HepG2 (cell line): ENCODE data around the gene PRR22. TPM values are rescaled to one million over a fixed set of nuclear protein-coding genes. Genes with fewer than 3 reads are reported as not detected.

Source experiments
- KDM3A ChIP-seq: IDR thresholded peaks from 2 replicates; pipeline ENCODE4 v1.6.1; 2018; ENCODE audit warnings: low read depth, missing compliant biosample characterization
- KLF9 ChIP-seq: IDR thresholded peaks from 2 replicates; pipeline ENCODE4 v1.6.1; 2016; ENCODE audit warnings: low read depth
- MIER2 ChIP-seq: IDR thresholded peaks from 2 replicates; pipeline ENCODE4 v1.6.1; 2016; ENCODE audit warnings: missing biosample characterization, missing genetic modification reagents
- NFE2L1 ChIP-seq: sonication (generic); formaldehyde crosslinking; IDR thresholded peaks from 2 replicates; pipeline ENCODE4 v1.4.0; 2020; ENCODE audit warnings: missing genetic modification reagents, mild to moderate bottlenecking, borderline replicate concordance
- NFKB2 ChIP-seq: sonication (generic); formaldehyde crosslinking; IDR thresholded peaks from 2 replicates; pipeline ENCODE4 v1.4.0; 2020; ENCODE audit warnings: missing genetic modification reagents, borderline replicate concordance
- NPAS2 ChIP-seq: sonication (generic); formaldehyde crosslinking; IDR thresholded peaks from 2 replicates; pipeline ENCODE4 v1.8.0; 2022; ENCODE audit warnings: mild to moderate bottlenecking, missing genetic modification reagents, borderline replicate concordance
- PHB2 ChIP-seq: fragments of 450-650 bp; IDR thresholded peaks from 2 replicates; pipeline ENCODE4 v1.6.1; 2018; ENCODE audit not compliant: partially characterized antibody
- POLR2A ChIP-seq, 2 experiments: IDR thresholded peaks; 2 replicates each; pipeline ENCODE4 v1.6.1; 2011; ENCODE audit warnings: low read depth in 2 of 2, low read length in 2 of 2, mild to moderate bottlenecking in 1 of 2, moderate library complexity in 1 of 2; ENCODE audit not compliant: insufficient read depth in 1 of 2
- REST ChIP-seq, 2 experiments: IDR thresholded peaks; 2 replicates each; pipeline ENCODE4 v1.6.1; 2011 to 2012; ENCODE audit warnings: low read length in 2 of 2, borderline replicate concordance in 1 of 2, low read depth in 1 of 2, mild to moderate bottlenecking in 1 of 2, moderate library complexity in 1 of 2
- U2AF1 ChIP-seq: fragments of 200-400 bp; formaldehyde crosslinking; optimal IDR thresholded peaks from 2 replicates; pipeline ENCODE3; 2017; ENCODE audit warnings: mild to moderate bottlenecking, low read depth, low read length
- ZBTB42 ChIP-seq: sonication (generic); formaldehyde crosslinking; IDR thresholded peaks from 2 replicates; pipeline ENCODE4 v1.5.0; 2020; ENCODE audit warnings: mild to moderate bottlenecking, missing genetic modification reagents
- ZMYM3 ChIP-seq: sonication (generic); formaldehyde crosslinking; IDR thresholded peaks from 2 replicates; pipeline ENCODE4 v1.5.1; 2020; ENCODE audit warnings: mild to moderate bottlenecking, missing genetic modification reagents
- ZNF224 ChIP-seq: sonication (generic); formaldehyde crosslinking; IDR thresholded peaks from 2 replicates; pipeline ENCODE4 v1.5.0; 2020; ENCODE audit warnings: mild to moderate bottlenecking, missing genetic modification reagents
- ZNF264 ChIP-seq: sonication (generic); formaldehyde crosslinking; IDR thresholded peaks from 2 replicates; pipeline ENCODE4 v1.4.0; 2020; ENCODE audit warnings: missing genetic modification reagents
- ZNF333 ChIP-seq: sonication (generic); formaldehyde crosslinking; IDR thresholded peaks from 2 replicates; pipeline ENCODE4 v1.4.0; 2020; ENCODE audit warnings: mild to moderate bottlenecking, missing genetic modification reagents, borderline replicate concordance
- ZNF33B ChIP-seq: sonication (generic); formaldehyde crosslinking; IDR thresholded peaks from 2 replicates; pipeline ENCODE4 v1.5.1; 2020; ENCODE audit warnings: mild to moderate bottlenecking, missing genetic modification reagents
- ZNF441 ChIP-seq: sonication (generic); formaldehyde crosslinking; IDR thresholded peaks from 2 replicates; pipeline ENCODE4 v1.7.0; 2021; ENCODE audit warnings: missing genetic modification reagents, borderline replicate concordance
- ZNF776 ChIP-seq: sonication (generic); formaldehyde crosslinking; IDR thresholded peaks from 2 replicates; pipeline ENCODE4 v1.4.0; 2020; ENCODE audit warnings: mild to moderate bottlenecking, missing genetic modification reagents
- ZSCAN31 ChIP-seq: sonication (generic); formaldehyde crosslinking; IDR thresholded peaks from 2 replicates; pipeline ENCODE4 v1.5.0; 2020; ENCODE audit warnings: low read depth, mild to moderate bottlenecking, missing genetic modification reagents
- ZSCAN9 ChIP-seq: IDR thresholded peaks from 2 replicates; pipeline ENCODE4 v1.6.1; 2016; ENCODE audit warnings: borderline replicate concordance
- polyA plus RNA-seq, 8 experiments: library from polyadenylated mRNA; depleted of rRNA in 3 of 8; stranded (reverse) in 7 of 8; unstranded in 1 of 8; fragments of >200 nt; fragmentation: Illumina TruSeq in 4 of 8; extraction: Trizol in 4 of 8; gene quantifications; 2 replicates each; pipeline versions ENCODE4 v1.2.1 to v1.2.3, GENCODE V29; 2011 to 2016; ENCODE audit warnings: low read depth in 4 of 8, missing spikeins in 1 of 8, mixed read lengths in 1 of 8; ENCODE audit not compliant: insufficient read depth in 1 of 8
- total RNA-seq, 5 experiments: library from RNA; depleted of rRNA; stranded (reverse); fragments of >200 nt; fragmentation: Illumina TruSeq; extraction: Trizol; gene quantifications; 2 replicates each; pipeline ENCODE4 v1.2.3, GENCODE V29; 2016; ENCODE audit warnings: low read depth in 1 of 5
- TF ChIP-seq, protein P1 (sequence below): sonication (generic); formaldehyde crosslinking; IDR thresholded peaks from 2 replicates; pipeline ENCODE4 v1.4.0; 2020; ENCODE audit warnings: missing genetic modification reagents, borderline replicate concordance
- TF ChIP-seq, protein P2 (sequence below): sonication (generic); formaldehyde crosslinking; IDR thresholded peaks from 2 replicates; pipeline ENCODE4 v1.4.0; 2020; ENCODE audit warnings: missing genetic modification reagents

Gene PRR22
- total and polyA plus RNA-seq, 2 of the 13 experiments (the other 11 are each of a cell fraction or from before 2014, with no cell fraction given): 0.84 to 2.3 TPM

DNA sequence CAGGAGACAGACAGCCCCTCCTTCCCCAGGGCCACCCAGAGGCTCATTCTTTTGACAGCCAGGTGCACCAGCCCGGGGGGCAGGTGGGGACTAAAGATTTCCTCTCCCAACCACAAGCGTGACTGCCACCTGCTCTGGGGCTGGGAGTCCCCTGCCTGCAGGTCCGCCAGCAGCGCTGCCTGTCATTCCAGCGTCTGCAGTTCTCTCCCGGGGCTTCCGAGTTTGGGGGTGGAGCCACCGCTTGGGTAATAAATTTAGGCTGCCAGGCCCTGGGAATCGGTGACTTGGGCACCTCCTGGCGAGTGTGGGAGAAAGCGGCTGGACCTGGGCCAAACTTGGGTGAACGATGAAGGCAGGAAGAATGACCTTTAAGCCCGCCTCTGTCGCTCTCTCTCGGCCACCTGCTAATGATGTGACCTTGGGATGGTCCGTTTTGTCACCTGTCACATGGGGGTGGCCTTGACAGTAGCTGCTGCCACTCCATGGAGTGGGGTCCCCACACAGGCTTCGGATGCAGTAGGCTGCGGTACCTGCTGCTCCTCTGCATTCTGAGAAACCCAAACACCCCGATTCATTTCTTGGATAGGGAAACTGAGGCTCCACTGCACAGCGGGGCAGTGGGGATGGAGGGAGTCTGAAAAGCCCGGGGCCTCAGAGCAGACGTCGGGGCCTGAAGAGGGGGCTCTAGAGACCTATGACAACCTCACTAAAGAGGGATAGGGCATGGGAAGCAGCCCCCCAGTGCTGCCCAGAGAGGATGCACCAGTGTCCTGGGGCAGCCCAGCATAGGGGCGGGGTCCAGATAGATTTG lies 42.2 kb upstream of the PRR22 start (continued):
- TF ChIP-seq ZNF264 (CRISPR knock-in tag) (no peak), ZNF33B (CRISPR knock-in tag) (peak; percentile 62; the same call in 1 of the 2 replicates), ZMYM3 (peak; percentile 79), ZSCAN9 (CRISPR knock-in tag) (no peak; the same call in 1 of the 2 replicates), REST (IDR thresholded peaks at IDR 0.05; ENCODE audit: borderline replicate concordance in 1 of 2, low read depth in 1 of 2, low read length in 2 of 2) (no peak; a peak in 1 of 4 replicates), MIER2 (CRISPR knock-in tag) (no peak), ZSCAN31 (CRISPR knock-in tag) (0 out of 2 replicates have a peak, but pooled peaks have one; percentile 51), ZNF224 (CRISPR knock-in tag) (no peak), U2AF1 (no peak), KLF9 (CRISPR knock-in tag) (no peak), PHB2 (no peak), KDM3A (CRISPR knock-in tag) (0 out of 2 replicates have a peak, but pooled peaks have one; percentile 61), ZNF441 (CRISPR knock-in tag) (no peak), ZNF776 (CRISPR knock-in tag) (no peak), NFE2L1 (no peak), ZBTB42 (CRISPR knock-in tag) (no peak), POLR2A (IDR thresholded peaks at IDR 0.05; ENCODE audit: insufficient read depth in 1 of 2, low read depth in 2 of 2, low read length in 2 of 2) (peak in 1 of 2 experiments; percentile 48; a peak in 1 of 4 replicates), NFKB2 (CRISPR knock-in tag) (peak; percentile 19; the same call in 1 of the 2 replicates), NPAS2 (CRISPR knock-in tag) (no peak), ZNF333 (no peak)
- TF ChIP-seq, protein P1, sequence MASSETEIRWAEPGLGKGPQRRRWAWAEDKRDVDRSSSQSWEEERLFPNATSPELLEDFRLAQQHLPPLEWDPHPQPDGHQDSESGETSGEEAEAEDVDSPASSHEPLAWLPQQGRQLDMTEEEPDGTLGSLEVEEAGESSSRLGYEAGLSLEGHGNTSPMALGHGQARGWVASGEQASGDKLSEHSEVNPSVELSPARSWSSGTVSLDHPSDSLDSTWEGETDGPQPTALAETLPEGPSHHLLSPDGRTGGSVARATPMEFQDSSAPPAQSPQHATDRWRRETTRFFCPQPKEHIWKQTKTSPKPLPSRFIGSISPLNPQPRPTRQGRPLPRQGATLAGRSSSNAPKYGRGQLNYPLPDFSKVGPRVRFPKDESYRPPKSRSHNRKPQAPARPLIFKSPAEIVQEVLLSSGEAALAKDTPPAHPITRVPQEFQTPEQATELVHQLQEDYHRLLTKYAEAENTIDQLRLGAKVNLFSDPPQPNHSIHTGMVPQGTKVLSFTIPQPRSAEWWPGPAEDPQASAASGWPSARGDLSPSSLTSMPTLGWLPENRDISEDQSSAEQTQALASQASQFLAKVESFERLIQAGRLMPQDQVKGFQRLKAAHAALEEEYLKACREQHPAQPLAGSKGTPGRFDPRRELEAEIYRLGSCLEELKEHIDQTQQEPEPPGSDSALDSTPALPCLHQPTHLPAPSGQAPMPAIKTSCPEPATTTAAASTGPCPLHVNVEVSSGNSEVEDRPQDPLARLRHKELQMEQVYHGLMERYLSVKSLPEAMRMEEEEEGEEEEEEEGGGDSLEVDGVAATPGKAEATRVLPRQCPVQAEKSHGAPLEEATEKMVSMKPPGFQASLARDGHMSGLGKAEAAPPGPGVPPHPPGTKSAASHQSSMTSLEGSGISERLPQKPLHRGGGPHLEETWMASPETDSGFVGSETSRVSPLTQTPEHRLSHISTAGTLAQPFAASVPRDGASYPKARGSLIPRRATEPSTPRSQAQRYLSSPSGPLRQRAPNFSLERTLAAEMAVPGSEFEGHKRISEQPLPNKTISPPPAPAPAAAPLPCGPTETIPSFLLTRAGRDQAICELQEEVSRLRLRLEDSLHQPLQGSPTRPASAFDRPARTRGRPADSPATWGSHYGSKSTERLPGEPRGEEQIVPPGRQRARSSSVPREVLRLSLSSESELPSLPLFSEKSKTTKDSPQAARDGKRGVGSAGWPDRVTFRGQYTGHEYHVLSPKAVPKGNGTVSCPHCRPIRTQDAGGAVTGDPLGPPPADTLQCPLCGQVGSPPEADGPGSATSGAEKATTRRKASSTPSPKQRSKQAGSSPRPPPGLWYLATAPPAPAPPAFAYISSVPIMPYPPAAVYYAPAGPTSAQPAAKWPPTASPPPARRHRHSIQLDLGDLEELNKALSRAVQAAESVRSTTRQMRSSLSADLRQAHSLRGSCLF (CRISPR knock-in tag): no peak
- TF ChIP-seq, protein P2, sequence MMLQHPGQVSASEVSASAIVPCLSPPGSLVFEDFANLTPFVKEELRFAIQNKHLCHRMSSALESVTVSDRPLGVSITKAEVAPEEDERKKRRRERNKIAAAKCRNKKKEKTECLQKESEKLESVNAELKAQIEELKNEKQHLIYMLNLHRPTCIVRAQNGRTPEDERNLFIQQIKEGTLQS: no peak
